Retinal pigment epithelial cell (primary cell): ENCODE data around the gene HLA-DMB.

ENCODE experiments used
- DNase-seq: peaks from one replicate; pipeline ENCODE4 v3.0.0-alpha.2; 2010; ENCODE audit warnings: low read depth
- H3K4me3 ChIP-seq: 2 replicates; pipeline ENCODE4 v1.5.1; 2011; ENCODE audit warnings: mild to moderate bottlenecking, low read length, control low read depth, moderate library complexity
- CTCF ChIP-seq: conservative IDR thresholded peaks from 2 replicates; pipeline ENCODE4 v1.5.1; 2011; ENCODE audit warnings: low read depth, low read length, control low read depth, inconsistent platforms

The HLA-DMB gene

GRCh38 chr6:32975886-32976285 lies 35.1 kb upstream of the HLA-DMB start:
- peak overlapping the region; percentile 85 for H3K4me3 ChIP-seq
- no peak for TF ChIP-seq CTCF
- no peak for DNase-seq

- no peak for DNase-seq
- no peak for TF ChIP-seq CTCF
- peak overlapping the region; percentile 85 for H3K4me3 ChIP-seq
These were observed 33.9 kb upstream of the HLA-DMB start for GRCh38 chr6:32974541-32975308.

GRCh38 chr6:32974016-32974333 lies 33.1 kb upstream of the HLA-DMB start:
- H3K4me3 ChIP-seq = peak overlapping the region; percentile 85
- peak; percentile 42 for DNase-seq
- TF ChIP-seq CTCF = no peak

- no peak for DNase-seq
- peak overlapping the region; percentile 85 for H3K4me3 ChIP-seq
- no peak for TF ChIP-seq CTCF
These were observed 32.6 kb upstream of the HLA-DMB start for GRCh38 chr6:32973144-32974015.

- TF ChIP-seq CTCF = no peak
- DNase-seq = no peak
- peak overlapping the region; percentile 85 for H3K4me3 ChIP-seq
These were observed 31.7 kb upstream of the HLA-DMB start for GRCh38 chr6:32972353-32973143.

GRCh38 chr6:32971581-32972352 lies 30.9 kb upstream of the HLA-DMB start:
- DNase-seq = peak; percentile 99
- no peak for TF ChIP-seq CTCF

More at GRCh38 chr6:32971581-32972352, 30.9 kb upstream of the HLA-DMB start:
- peak overlapping the region; percentile 94 for H3K4me3 ChIP-seq
